Smooth muscle cell (in vitro differentiated cells): Measurements from ENCODE around the gene DCP2. TPM values are rescaled to one million over a fixed set of nuclear protein-coding genes. Genes with fewer than 3 reads are reported as not detected.

Experiments
- DNase-seq: peaks from one replicate; lab custom pipeline; 2025; ENCODE audit not compliant: unreplicated experiment; lab: John Stamatoyannopoulos, UW
- H2AFZ ChIP-seq: fragments of 200-600 bp; sonication (generic); 2 replicates; pipeline ENCODE4 v1.6.0; 2016; ENCODE audit warnings: antibody characterized with exemption, low read depth, mild to moderate bottlenecking
- H3F3A ChIP-seq: fragments of 200-600 bp; sonication (generic); 2 replicates; pipeline ENCODE4 v1.6.0; 2017; ENCODE audit warnings: antibody characterized with exemption, low read depth
- H3K27ac ChIP-seq: fragments of 200-600 bp; sonication (generic); 2 replicates; pipeline ENCODE4 v1.5.1; 2016; ENCODE audit warnings: low read depth, mild to moderate bottlenecking
- H3K27me3 ChIP-seq: fragments of 200-600 bp; sonication (generic); 2 replicates; pipeline ENCODE4 v1.6.1; 2016; ENCODE audit warnings: low read depth, mild to moderate bottlenecking
- H3K36me3 ChIP-seq: fragments of 200-600 bp; sonication (generic); 2 replicates; pipeline ENCODE4 v1.5.1; 2016; ENCODE audit warnings: low read depth
- H3K4me1 ChIP-seq: fragments of 200-600 bp; sonication (generic); 2 replicates; pipeline ENCODE4 v1.5.1; 2016; ENCODE audit warnings: low read depth
- H3K4me2 ChIP-seq: fragments of 200-600 bp; sonication (generic); 2 replicates; pipeline ENCODE4 v1.6.0; 2016; ENCODE audit warnings: mild to moderate bottlenecking
- H3K4me3 ChIP-seq: fragments of 200-600 bp; sonication (generic); 2 replicates; pipeline ENCODE4 v1.5.1; 2016; ENCODE audit warnings: mild to moderate bottlenecking
- H3K79me2 ChIP-seq: fragments of 200-600 bp; sonication (generic); 2 replicates; pipeline ENCODE4 v1.6.0; 2016; ENCODE audit warnings: low read depth, mild to moderate bottlenecking
- H3K9ac ChIP-seq: fragments of 200-600 bp; sonication (generic); 2 replicates; pipeline ENCODE4 v1.6.0; 2016; ENCODE audit warnings: low read depth
- H3K9me3 ChIP-seq: fragments of 200-600 bp; sonication (generic); replicated peaks from 2 replicates; pipeline ENCODE4 v1.5.1; 2016; ENCODE audit warnings: low read depth
- H4K20me1 ChIP-seq: fragments of 200-600 bp; sonication (generic); 2 replicates; pipeline ENCODE4 v1.6.0; 2016; ENCODE audit warnings: low read depth
- CTCF ChIP-seq: fragments of 200-600 bp; sonication (generic); IDR thresholded peaks from 2 replicates; pipeline ENCODE4 v1.5.1; 2017; ENCODE audit warnings: borderline replicate concordance, mild to moderate bottlenecking, antibody characterized with exemption; ENCODE audit not compliant: insufficient read depth, poor library complexity, severe bottlenecking
- WGBS: methylation state at CpG from one replicate; pipeline ENCODE4 v1.1.7; 2016; ENCODE audit warnings: low lambda C conversion rate; 5-methylcytosine and 5-hydroxymethylcytosine counted together
- polyA plus RNA-seq: library from polyadenylated mRNA; unstranded; fragments of >200 nt; fragmentation: Nextera tagmentation; extraction: Ambion mirVana; gene quantifications from 2 replicates; pipeline ENCODE4 v1.2.1, GENCODE V29; 2016
- total RNA-seq: library from RNA; depleted of rRNA; stranded (reverse); fragments of >200 nt; gene quantifications from 2 replicates; pipeline ENCODE4 v1.2.3, GENCODE V29; 2014

Gene DCP2
- total and polyA plus RNA-seq, 2 experiments from 2014 or later, result 11.6 to 35.3 TPM

- Histone ChIP-seq H3K9ac (peak overlapping the region; percentile 12), H3K9me3 (no peaks in the 10 kb centered on the region), H3K4me1 (no peaks in the 10 kb centered on the region), H3K36me3 (no peaks in the 10 kb centered on the region), H2AFZ (no peak overlapping the region), H3K27ac (peak overlapping the region; percentile 73), H3K27me3 (no peaks in the 10 kb centered on the region), H3K4me2 (peak overlapping the region; percentile 20), H3K79me2 (no peaks in the 10 kb centered on the region), H3K4me3 (no peak overlapping the region), H3F3A (no peaks in the 10 kb centered on the region), H4K20me1 (no peaks in the 10 kb centered on the region)
- no peak for TF ChIP-seq CTCF
- WGBS, result 34% methylated on average over 9 of the region's 9 CpGs
- no peak for DNase-seq
Observed at GRCh38 chr5:113050721-113051382, 74.3 kb downstream of the DCP2 start.

- no peaks in the 10 kb centered on the region for H3K36me3 ChIP-seq
- DNase-seq, result no peak
- H4K20me1 ChIP-seq, result no peaks in the 10 kb centered on the region
- H3K9ac ChIP-seq, result no peak overlapping the region
- no peaks in the 10 kb centered on the region for H3K4me1 ChIP-seq
- H2AFZ ChIP-seq, result no peak overlapping the region
- H3F3A ChIP-seq, result no peaks in the 10 kb centered on the region
- no peak for TF ChIP-seq CTCF
- 88% methylated on average over 10 of the region's 10 CpGs for WGBS
- H3K27ac ChIP-seq, result peak overlapping the region; percentile 73
- H3K4me2 ChIP-seq, result no peak overlapping the region
- H3K4me3 ChIP-seq, result no peak overlapping the region
- H3K27me3 ChIP-seq, result no peaks in the 10 kb centered on the region
- H3K9me3 ChIP-seq, result no peaks in the 10 kb centered on the region
- no peaks in the 10 kb centered on the region for H3K79me2 ChIP-seq
Observed at GRCh38 chr5:113052041-113052795, 75.6 kb downstream of the DCP2 start.

GRCh38 chr5:113053511-113053995 lies 77.0 kb downstream of the DCP2 start:
- no peak overlapping the region for H3K4me2 ChIP-seq
- TF ChIP-seq CTCF, result no peak
- H3K27ac ChIP-seq, result peak overlapping the region; percentile 75
- no peak overlapping the region for H3K4me3 ChIP-seq
- H3K9me3 ChIP-seq, result no peaks in the 10 kb centered on the region
- no peak overlapping the region for H3K9ac ChIP-seq
- WGBS, result 50% methylated on average over 9 of the region's 9 CpGs
- H3K79me2 ChIP-seq, result no peaks in the 10 kb centered on the region
- no peaks in the 10 kb centered on the region for H3K4me1 ChIP-seq
- no peaks in the 10 kb centered on the region for H4K20me1 ChIP-seq
- no peak overlapping the region for H2AFZ ChIP-seq
- H3K27me3 ChIP-seq, result no peaks in the 10 kb centered on the region
- H3K36me3 ChIP-seq, result no peaks in the 10 kb centered on the region
- no peak for DNase-seq
- H3F3A ChIP-seq, result no peaks in the 10 kb centered on the region
